GF-D8 (cell line): Measurements from ENCODE around the gene ZNF507.

Source experiments
- DNase-seq: peaks from one replicate; lab custom pipeline; 2025; lab: John Stamatoyannopoulos, UW

Gene ZNF507

GRCh38 chr19:32339988-32340874 is 5.2 kb upstream of the ZNF507 start:
- no peak for DNase-seq

- DNase-seq: no peak
Measured at GRCh38 chr19:32342695-32343094, 2.7 kb upstream of the ZNF507 start.

- no peak for DNase-seq
Measured at GRCh38 chr19:32343550-32344262, 1.7 kb upstream of the ZNF507 start.

- no peak for DNase-seq
Measured at GRCh38 chr19:32346901-32347300, 1.5 kb downstream of the ZNF507 start.

- DNase-seq: no peak
Measured at GRCh38 chr19:32347573-32347972, 2.2 kb downstream of the ZNF507 start.

GRCh38 chr19:32349051-32349450 is 3.6 kb downstream of the ZNF507 start:
- DNase-seq: no peak

GRCh38 chr19:32349724-32350470 is 4.5 kb downstream of the ZNF507 start:
- no peak for DNase-seq

GRCh38 chr19:32350471-32350865 is 5.1 kb downstream of the ZNF507 start:
- no peak for DNase-seq

- no peak for DNase-seq
Measured at GRCh38 chr19:32350987-32351348, 5.6 kb downstream of the ZNF507 start.

- DNase-seq: no peak
Measured at GRCh38 chr19:32352241-32352630, 6.8 kb downstream of the ZNF507 start.

- no peak for DNase-seq
Measured at GRCh38 chr19:32354345-32354744, 8.9 kb downstream of the ZNF507 start.

- no peak for DNase-seq
Measured at GRCh38 chr19:32355309-32355708, 9.9 kb downstream of the ZNF507 start.

- no peak for DNase-seq
Measured at GRCh38 chr19:32357720-32358119, 12.3 kb downstream of the ZNF507 start.

- DNase-seq: no peak
Measured at GRCh38 chr19:32358321-32358720, 12.9 kb downstream of the ZNF507 start.

- no peak for DNase-seq
Measured at GRCh38 chr19:32359581-32359980, 14.2 kb downstream of the ZNF507 start.

GRCh38 chr19:32361574-32362317 is 16.3 kb downstream of the ZNF507 start:
- no peak for DNase-seq

GRCh38 chr19:32362318-32362691 is 16.9 kb downstream of the ZNF507 start:
- no peak for DNase-seq

- DNase-seq: no peak
Measured at GRCh38 chr19:32363175-32363574, 17.8 kb downstream of the ZNF507 start.

GRCh38 chr19:32363632-32364031 is 18.2 kb downstream of the ZNF507 start:
- no peak for DNase-seq

GRCh38 chr19:32364040-32364439 is 18.6 kb downstream of the ZNF507 start:
- DNase-seq: no peak

- no peak for DNase-seq
Measured at GRCh38 chr19:32367063-32367462, 21.7 kb downstream of the ZNF507 start.

- DNase-seq: no peak
Measured at GRCh38 chr19:32367948-32368536, 22.6 kb downstream of the ZNF507 start.
